ENCODE measurements around the gene CRBN.

Gene CRBN

GRCh38 chr3:3165650-3166049 is 13.8 kb downstream of the CRBN start:
- no peak for DNase-seq

GRCh38 chr3:3165241-3165640 is 14.2 kb downstream of the CRBN start:
- DNase-seq = no peak

- DNase-seq = no peak
These were observed 18.7 kb downstream of the CRBN start for GRCh38 chr3:3160826-3161225.

GRCh38 chr3:3157484-3157883 is 22.0 kb downstream of the CRBN start:
- DNase-seq = no peak

GRCh38 chr3:3154879-3155610 is 24.4 kb downstream of the CRBN start:
- no peak for DNase-seq

GRCh38 chr3:3151513-3151912 is 28.0 kb downstream of the CRBN start:
- DNase-seq = no peak

GRCh38 chr3:3149560-3149959 is 29.9 kb downstream of the CRBN start:
- no peak for DNase-seq

GRCh38 chr3:3145831-3146230 is 33.7 kb downstream of the CRBN start:
- DNase-seq = no peak

GRCh38 chr3:3141939-3142338 is 37.6 kb downstream of the CRBN start:
- no peak for DNase-seq

- no peak for DNase-seq
These were observed 42.0 kb downstream of the CRBN start for GRCh38 chr3:3137526-3137925.

- no peak for DNase-seq
These were observed 44.6 kb downstream of the CRBN start for GRCh38 chr3:3134750-3135448.

GRCh38 chr3:3133500-3133899 is 46.0 kb downstream of the CRBN start:
- DNase-seq = no peak

GRCh38 chr3:3129579-3129978 is 49.9 kb downstream of the CRBN start:
- no peak for DNase-seq

- DNase-seq = peak; percentile 7
These were observed 52.0 kb downstream of the CRBN start for GRCh38 chr3:3127432-3128010.

- DNase-seq = peak; percentile 97
These were observed 52.7 kb downstream of the CRBN start, which contains the start of gene TRNT1 for GRCh38 chr3:3126477-3127431. Gene TRNT1 (plus strand): TSS chr3:3126940. CDS start chr3:3129041, 2,101 bp downstream.

GRCh38 chr3:3125977-3126376 is 53.5 kb downstream of the CRBN start:
- DNase-seq = no peak

- no peak for DNase-seq
These were observed 60.1 kb downstream of the CRBN start for GRCh38 chr3:3119393-3119851.

- no peak for DNase-seq
These were observed 61.8 kb downstream of the CRBN start for GRCh38 chr3:3117651-3118050.

- no peak for DNase-seq
These were observed 66.3 kb downstream of the CRBN start for GRCh38 chr3:3113042-3113709.

- no peak for DNase-seq
These were observed 68.6 kb downstream of the CRBN start for GRCh38 chr3:3110749-3111361.

GRCh38 chr3:3110299-3110630 is 69.2 kb downstream of the CRBN start, which contains the start of gene IL5RA:
Gene IL5RA (minus strand): TSS chr3:3110374. CDS start chr3:3104984, 5,390 bp downstream.
- DNase-seq = no peak

Data from CD4-positive, alpha-beta T cell treated with Interleukin-6 for 4 hours (primary cell).